Ectodermal cell (in vitro differentiated cells): ENCODE measurements around the gene UNC5A. TPM values are rescaled to one million over a fixed set of nuclear protein-coding genes. Genes with fewer than 3 reads are reported as not detected.
A peak's percentile ranks its signal among the peaks of the same experiment; 100 is the strongest.

Experiments used
- H3K27ac ChIP-seq: 2 replicates; pipeline ENCODE4 v1.7.0; 2013; ENCODE audit warnings: mild to moderate bottlenecking, low read depth, low read length; ENCODE audit not compliant: insufficient read depth, poor library complexity, severe bottlenecking
- H3K27me3 ChIP-seq: 2 replicates; pipeline ENCODE4 v1.7.0; 2013; ENCODE audit warnings: mild to moderate bottlenecking, low read length; ENCODE audit not compliant: insufficient read depth, control insufficient read depth, poor library complexity, severe bottlenecking
- H3K36me3 ChIP-seq: one replicate; pipeline ENCODE4 v1.7.0; 2013; ENCODE audit warnings: low read length; ENCODE audit not compliant: control insufficient read depth, insufficient read depth
- H3K4me1 ChIP-seq: one replicate; pipeline ENCODE4 v1.7.0; 2013; ENCODE audit warnings: low read length; ENCODE audit not compliant: control insufficient read depth, insufficient read depth
- H3K4me3 ChIP-seq: 2 replicates; pipeline ENCODE4 v1.7.0; 2013; ENCODE audit warnings: low read depth, low read length, control low read depth; ENCODE audit not compliant: insufficient read depth
- H3K9me3 ChIP-seq: 2 replicates; pipeline ENCODE4 v1.7.0; 2013; ENCODE audit warnings: mild to moderate bottlenecking, low read length, moderate library complexity; ENCODE audit not compliant: control insufficient read depth
- WGBS, 2 experiments: methylation state at CpG; one replicate each; pipeline ENCODE4 v1.1.7; 2013; ENCODE audit warnings: missing lambda C conversion rate in 2 of 2; 5-methylcytosine and 5-hydroxymethylcytosine counted together
- polyA plus RNA-seq, 4 experiments: library from polyadenylated mRNA; stranded (reverse); fragments of 50-300 nt; gene quantifications; one replicate each; pipeline ENCODE4 v1.2.3, GENCODE V29; 2013

UNC5A gene
- 0.80 TPM for polyA plus RNA-seq (2013, experiment 1 of 4)
- 1.0 TPM for polyA plus RNA-seq (2013, experiment 2 of 4)
- 1.7 TPM for polyA plus RNA-seq (2013, experiment 3 of 4)
- polyA plus RNA-seq (2013, experiment 4 of 4) = 2.0 TPM

DNA sequence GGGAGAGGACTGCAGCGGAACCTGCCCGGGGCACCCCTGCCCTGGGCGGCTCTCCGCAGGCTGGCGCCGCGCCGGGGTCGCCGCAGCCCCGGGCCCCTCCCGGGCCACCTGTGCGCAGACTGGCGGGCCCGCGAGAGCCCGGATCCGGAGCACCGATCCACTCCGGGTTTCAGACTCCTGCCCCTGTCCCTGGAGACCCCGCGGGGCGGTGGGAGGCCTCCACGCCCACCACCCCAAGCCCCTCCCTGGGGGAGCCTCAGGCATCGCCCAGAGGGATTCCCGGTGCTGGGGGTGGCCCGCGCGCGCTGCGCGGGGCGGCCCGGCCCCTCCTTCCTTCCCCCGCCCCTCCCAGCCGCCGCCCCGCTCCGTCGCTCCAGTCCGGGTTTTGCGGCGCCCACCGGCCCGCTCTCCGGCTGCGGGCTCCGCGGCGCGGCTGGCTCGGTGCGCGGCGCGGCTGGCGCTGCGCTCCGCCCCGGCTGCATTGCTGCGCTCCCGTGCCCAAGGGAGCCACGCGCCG lies at the start of gene UNC5A:
Gene UNC5A, plus strand, starts transcription at position 479 of the 517 bp plus-strand sequence. CDS start 192 bp downstream, outside the sequence.
- no peak within 1 kb of the TSS for H3K27ac ChIP-seq
- peak within 1 kb of the TSS; percentile 46 for H3K4me3 ChIP-seq
- 0% methylated on average over 65 of the region's 65 CpGs for WGBS, 2 experiments
- H3K4me1 ChIP-seq = peaks cover 3% of the 10 kb centered on the region
- H3K27me3 ChIP-seq = peaks cover 90% of the 10 kb centered on the region
- no peaks in the 10 kb centered on the region for H3K36me3 ChIP-seq
- H3K9me3 ChIP-seq = no peaks in the 10 kb centered on the region

GRCh38 chr5:176761755-176762154 lies 48.6 kb upstream of the UNC5A start:
- H3K27ac ChIP-seq = no peak overlapping the region
- 88 to 94% methylated on average over 2 of the region's 2 CpGs for WGBS, 2 experiments
- H3K27me3 ChIP-seq = no peaks in the 10 kb centered on the region
- H3K36me3 ChIP-seq = no peaks in the 10 kb centered on the region
- no peaks in the 10 kb centered on the region for H3K4me1 ChIP-seq
- H3K4me3 ChIP-seq = no peak overlapping the region
- no peaks in the 10 kb centered on the region for H3K9me3 ChIP-seq

GRCh38 chr5:176762489-176762888 lies 47.9 kb upstream of the UNC5A start:
- Histone ChIP-seq H3K27me3 (no peaks in the 10 kb centered on the region), H3K9me3 (no peaks in the 10 kb centered on the region), H3K4me1 (no peaks in the 10 kb centered on the region), H3K27ac (no peak overlapping the region), H3K36me3 (no peaks in the 10 kb centered on the region), H3K4me3 (no peak overlapping the region)
- 69 to 79% methylated on average over 7 to 9 of the region's 9 CpGs for WGBS, 2 experiments

GRCh38 chr5:176765687-176766086 lies 44.7 kb upstream of the UNC5A start:
- H3K9me3 ChIP-seq = no peaks in the 10 kb centered on the region
- no peak overlapping the region for H3K27ac ChIP-seq
- H3K36me3 ChIP-seq = no peaks in the 10 kb centered on the region
- no peaks in the 10 kb centered on the region for H3K27me3 ChIP-seq
- H3K4me1 ChIP-seq = no peaks in the 10 kb centered on the region
- 88 to 100% methylated on average over 1 of the region's 1 CpG for WGBS, 2 experiments
- H3K4me3 ChIP-seq = no peak overlapping the region

DNA sequence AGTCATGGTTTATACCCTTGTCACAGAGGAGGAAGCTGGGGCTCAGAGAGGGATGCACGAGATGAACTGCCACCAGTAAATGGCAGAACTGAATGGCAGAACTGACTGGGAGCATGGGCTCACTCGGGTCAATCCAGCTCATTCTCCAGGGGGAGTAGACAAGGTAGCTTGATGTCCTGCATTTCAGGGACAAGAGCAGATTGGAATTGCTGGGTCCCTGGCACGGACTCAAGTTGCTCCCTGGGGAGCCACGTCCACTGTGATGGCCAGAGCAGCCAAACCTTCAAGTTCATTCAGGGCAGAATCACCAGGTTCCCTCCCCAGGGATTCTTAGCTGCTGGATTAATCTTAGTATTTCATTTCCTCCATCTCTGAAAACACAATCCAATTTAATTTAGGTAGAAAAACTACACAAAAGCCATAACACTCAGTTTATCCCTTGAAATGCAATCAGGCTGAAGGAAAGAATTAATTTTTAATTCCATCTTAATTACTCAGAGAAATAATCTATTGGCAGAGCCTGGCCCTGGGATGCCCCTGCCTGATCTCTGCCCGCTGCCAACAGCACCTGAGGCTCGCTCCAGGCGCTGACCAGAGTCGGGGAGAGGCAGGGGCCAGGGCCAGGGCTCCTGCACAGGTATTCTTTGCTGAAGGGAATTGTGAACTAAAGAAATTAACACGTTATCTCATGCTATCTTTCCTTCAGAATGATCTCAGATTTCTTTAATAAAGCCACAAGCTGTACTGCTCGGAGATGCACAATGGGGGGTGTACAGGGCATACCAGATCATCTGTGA lies 42.0 kb upstream of the UNC5A start:
- H3K4me1 ChIP-seq = no peaks in the 10 kb centered on the region
- H3K4me3 ChIP-seq = no peak overlapping the region
- no peaks in the 10 kb centered on the region for H3K27me3 ChIP-seq
- 86 to 87% methylated on average over 10 of the region's 10 CpGs for WGBS, 2 experiments
- H3K9me3 ChIP-seq = no peaks in the 10 kb centered on the region
- no peaks in the 10 kb centered on the region for H3K36me3 ChIP-seq
- H3K27ac ChIP-seq = no peak overlapping the region

GRCh38 chr5:176769911-176770310 lies 40.4 kb upstream of the UNC5A start:
- Histone ChIP-seq H3K4me3 (no peak overlapping the region), H3K9me3 (no peaks in the 10 kb centered on the region), H3K27ac (no peak overlapping the region), H3K36me3 (no peaks in the 10 kb centered on the region), H3K4me1 (no peaks in the 10 kb centered on the region), H3K27me3 (peaks cover 10% of the 10 kb centered on the region)
- WGBS, 2 experiments = 92% methylated on average over 9 of the region's 9 CpGs

DNA sequence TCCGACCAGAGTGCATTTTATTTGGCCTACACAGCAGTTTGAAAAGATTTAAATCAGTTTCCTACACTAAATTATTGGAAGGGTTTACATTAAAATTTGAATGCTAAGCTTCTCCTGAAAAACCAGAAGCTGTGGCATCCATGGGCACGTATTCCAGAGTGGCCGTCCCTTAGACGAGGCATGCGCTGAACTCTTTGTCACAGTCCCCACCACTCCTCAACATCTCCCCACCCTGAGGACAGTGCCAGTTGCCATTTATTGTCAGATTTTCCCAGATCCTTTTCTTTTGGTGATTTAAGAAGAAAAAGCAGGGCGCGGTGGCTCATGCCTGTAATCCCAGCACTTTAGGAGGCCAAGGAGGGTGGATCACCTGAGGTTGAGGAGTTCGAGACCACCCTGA lies 39.9 kb upstream of the UNC5A start:
- H3K27me3 ChIP-seq = peaks cover 15% of the 10 kb centered on the region

DNA sequence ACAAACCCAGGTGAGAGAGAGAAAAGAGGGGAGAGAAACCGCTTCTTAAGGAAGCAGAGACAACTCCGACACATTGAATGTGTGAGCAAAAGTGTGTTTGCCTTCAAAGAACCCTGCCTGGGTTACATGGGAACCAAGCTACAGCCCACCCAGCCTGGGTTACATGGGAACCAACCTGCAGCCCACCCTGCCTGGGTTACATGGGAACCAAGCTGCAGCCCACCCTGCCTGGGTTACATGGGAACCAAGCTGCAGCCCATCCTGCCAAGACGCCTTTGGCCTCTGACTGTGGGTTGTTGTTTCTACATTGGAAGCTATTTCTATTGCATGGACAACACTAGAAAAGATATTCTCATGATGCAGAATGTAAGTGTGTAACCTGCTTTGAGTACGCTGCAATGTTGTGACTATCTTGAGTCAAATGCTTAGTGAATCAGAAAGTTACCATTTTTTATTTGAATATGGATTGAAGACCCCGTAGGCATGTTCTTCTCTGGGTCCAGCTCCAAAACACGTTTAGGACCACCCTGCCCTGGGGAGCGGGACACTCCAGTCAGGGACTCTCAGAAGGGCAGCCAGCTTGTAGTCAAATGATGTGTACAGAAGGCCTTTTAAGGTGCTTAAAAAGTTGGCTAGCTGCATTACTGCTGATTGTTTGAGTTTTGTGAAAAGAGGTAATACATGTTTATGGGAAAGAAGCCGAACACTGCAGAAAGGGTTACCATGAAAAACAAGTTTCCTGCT lies 39.1 kb upstream of the UNC5A start:
- Histone ChIP-seq H3K27me3 (peaks cover 16% of the 10 kb centered on the region), H3K27ac (no peak overlapping the region), H3K36me3 (no peaks in the 10 kb centered on the region), H3K9me3 (no peaks in the 10 kb centered on the region), H3K4me3 (no peak overlapping the region), H3K4me1 (no peaks in the 10 kb centered on the region)
- 93 to 96% methylated on average over 8 of the region's 8 CpGs for WGBS, 2 experiments

More for the DNA sequence above, 39.9 kb upstream of the UNC5A start:
- WGBS, 2 experiments = 91 to 94% methylated on average over 8 of the region's 8 CpGs
- Histone ChIP-seq H3K27ac (no peak overlapping the region), H3K36me3 (no peaks in the 10 kb centered on the region), H3K9me3 (no peaks in the 10 kb centered on the region), H3K4me1 (no peaks in the 10 kb centered on the region), H3K4me3 (no peak overlapping the region)

DNA sequence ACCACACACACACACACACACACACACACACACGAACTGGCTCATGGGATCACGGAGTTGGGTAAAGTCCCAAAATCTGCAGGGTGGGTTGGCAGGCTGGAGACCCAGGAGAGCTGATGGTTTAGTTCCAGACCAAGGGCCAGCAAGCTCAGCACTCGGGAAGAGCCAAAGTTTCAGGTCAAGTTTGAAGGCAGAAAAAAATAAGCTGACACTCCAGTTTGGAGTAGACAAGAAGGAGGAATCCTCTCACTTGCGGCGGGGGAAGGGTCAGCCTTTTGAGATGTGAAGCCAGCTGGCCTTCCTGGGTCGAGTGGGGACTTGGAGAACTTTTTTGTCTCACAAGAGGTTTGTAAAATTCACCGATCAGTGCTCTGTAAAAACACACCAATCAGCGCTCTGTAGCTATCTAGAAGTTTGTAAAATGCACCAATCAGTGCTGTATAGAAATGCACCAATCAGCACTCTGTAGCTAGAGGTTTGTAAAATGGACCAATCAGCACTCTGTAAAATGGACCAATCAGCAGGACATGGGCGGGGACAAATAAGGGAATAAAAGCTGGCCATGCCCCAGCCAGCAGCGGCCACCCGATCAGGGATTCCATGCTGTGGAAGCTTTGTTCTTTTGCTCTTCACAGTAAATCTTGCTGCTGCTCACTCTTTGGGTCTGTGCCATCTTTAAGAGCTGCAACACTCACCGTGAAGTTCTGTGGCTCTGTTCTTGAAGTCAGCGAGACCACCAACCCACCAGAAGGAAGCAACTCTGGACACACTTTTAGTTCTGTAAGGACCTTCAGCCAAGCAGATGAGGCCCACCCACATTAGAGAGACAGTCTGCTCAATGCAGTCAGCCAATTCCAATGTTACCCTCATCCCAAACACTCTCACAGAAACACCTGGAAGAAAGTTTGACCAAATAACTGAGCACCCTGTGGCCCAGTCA lies 37.8 kb upstream of the UNC5A start:
- Histone ChIP-seq H3K9me3 (no peaks in the 10 kb centered on the region), H3K36me3 (no peaks in the 10 kb centered on the region), H3K4me3 (no peak overlapping the region), H3K27ac (no peak overlapping the region), H3K4me1 (no peaks in the 10 kb centered on the region), H3K27me3 (peaks cover 16% of the 10 kb centered on the region)
- WGBS, 2 experiments = 83% methylated on average over 13 of the region's 13 CpGs
